CD4-positive, alpha-beta memory T cell (primary cell): ENCODE data around the gene F2RL1. TPM values are rescaled to one million over a fixed set of nuclear protein-coding genes. Genes with fewer than 3 reads are reported as not detected.
A peak's percentile ranks its signal among the peaks of the same experiment; 100 is the strongest.
"Not testable (repeated sequence)": the region's sequence is repeated elsewhere in the genome, so short reads cannot be mapped to it uniquely, and the experiment has no call there.

ENCODE experiments used
- CTCF ChIA-PET: fragments of 350-600 bp; sonication (Branson Sonifier 250); formaldehyde crosslinking; loops from one replicate; lab custom pipeline; 2021; ENCODE audit warnings: inconsistent platforms; ENCODE audit not compliant: partially characterized antibody; lab: Charles Lee
- POLR2A ChIA-PET: fragments of 350-600 bp; sonication (Branson Sonifier 250); formaldehyde crosslinking; loops from one replicate; lab custom pipeline; 2021; ENCODE audit not compliant: partially characterized antibody; lab: Charles Lee
- DNase-seq, 5 donors: peaks; one replicate each; pipeline versions ENCODE4 v3.0.0 to v3.0.0-alpha.2; 2020 to 2022; ENCODE audit warnings: mixed read lengths in 1 of 5
- H3K27ac ChIP-seq: one replicate; pipeline ENCODE4 v1.7.0; 2013; ENCODE audit warnings: low read depth, low read length
- H3K27me3 ChIP-seq: 2 replicates; pipeline ENCODE4 v1.7.0; 2013; ENCODE audit warnings: mild to moderate bottlenecking, low read length, moderate library complexity; ENCODE audit not compliant: insufficient read depth
- H3K36me3 ChIP-seq: 2 replicates; pipeline ENCODE4 v1.7.0; 2013; ENCODE audit warnings: mild to moderate bottlenecking, low read length, moderate library complexity; ENCODE audit not compliant: insufficient read depth
- H3K4me1 ChIP-seq: 2 replicates; pipeline ENCODE4 v1.7.0; 2013; ENCODE audit warnings: mild to moderate bottlenecking, low read length, moderate library complexity; ENCODE audit not compliant: insufficient read depth
- H3K4me3 ChIP-seq, 2 donors: one replicate each; pipeline ENCODE4 v1.7.0; 2013; ENCODE audit warnings: low read length in 2 of 2, mild to moderate bottlenecking in 1 of 2
- H3K9me3 ChIP-seq, 2 donors: one replicate each; pipeline ENCODE4 v1.7.0; 2013; ENCODE audit warnings: low read length in 2 of 2, control low read depth in 1 of 2; ENCODE audit not compliant: control insufficient read depth in 1 of 2
- H3K27ac Mint-ChIP-seq, 7 donors: one replicate each; pipeline ENCODE4 v1.8.0; 2020 to 2021; ENCODE audit warnings: mixed read lengths in 7 of 7, mild to moderate bottlenecking in 6 of 7, inconsistent platforms in 3 of 7, moderate library complexity in 3 of 7
- H3K27me3 Mint-ChIP-seq, 2 donors: one replicate each; pipeline ENCODE4 v1.8.0; 2020 to 2021; ENCODE audit warnings: mixed read lengths in 2 of 2
- H3K36me3 Mint-ChIP-seq, 2 donors: one replicate each; pipeline ENCODE4 v1.8.0; 2020 to 2021; ENCODE audit warnings: mixed read lengths in 2 of 2, inconsistent platforms in 1 of 2, mild to moderate bottlenecking in 1 of 2
- H3K4me1 Mint-ChIP-seq, 4 donors: one replicate each; pipeline ENCODE4 v1.8.0; 2020 to 2021; ENCODE audit warnings: mixed read lengths in 4 of 4, mild to moderate bottlenecking in 1 of 4
- H3K4me3 Mint-ChIP-seq, 8 donors: one replicate each; pipeline ENCODE4 v1.8.0; 2020 to 2021; ENCODE audit warnings: mixed read lengths in 8 of 8, mild to moderate bottlenecking in 7 of 8, moderate library complexity in 6 of 8, inconsistent platforms in 3 of 8
- H3K9me3 Mint-ChIP-seq, 8 donors: one replicate each; pipeline ENCODE4 v1.8.0; 2020 to 2021; ENCODE audit warnings: mixed read lengths in 8 of 8, mild to moderate bottlenecking in 5 of 8, inconsistent platforms in 3 of 8, moderate library complexity in 1 of 8
- intact Hi-C: fragments of 100-400 bp; cut with micrococcal nuclease; formaldehyde crosslinking; loops from one replicate; pipeline ENCODE4 v1.15.1; 2023
- polyA plus RNA-seq, 2 donors: library from polyadenylated mRNA; unstranded; fragments of 300-500 nt; fragmentation: Illumina TruSeq; gene quantifications; one replicate each; pipeline ENCODE4 v1.2.3, GENCODE V29; 2021
- total RNA-seq, 2 experiments: library from RNA; stranded (reverse); gene quantifications; one replicate each; pipeline ENCODE4 v1.2.3, GENCODE V29; 2021

F2RL1 gene
- total and polyA plus RNA-seq, 4 experiments from 2014 or later, result 5.1 to 9.2 (median 6.7) TPM

DNA sequence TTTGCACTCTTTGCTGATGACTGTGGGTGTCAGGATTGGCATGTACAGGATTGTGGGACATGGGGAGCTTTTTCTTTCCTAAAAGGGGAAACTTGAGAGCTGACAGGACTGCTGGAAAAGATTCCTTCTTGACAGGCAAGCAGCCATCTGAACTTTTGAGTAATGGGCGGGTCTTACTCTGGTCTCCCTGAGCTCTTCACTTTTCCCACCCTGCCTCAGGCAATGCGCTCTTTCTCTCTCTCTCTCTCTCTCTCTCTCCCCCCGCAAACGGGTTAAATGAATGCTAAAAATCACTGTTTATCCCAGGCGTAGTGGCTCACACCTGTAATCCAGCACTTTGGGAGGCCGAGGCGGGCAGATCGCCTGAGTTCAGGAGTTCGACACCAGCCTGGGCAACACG is 37.1 kb upstream of the F2RL1 start:
- CTCF ChIA-PET, result interaction anchor here (1.6 kb wide), 1 partner anchor 180 kb away, joined by 4 read pairs; no protein-coding TSS in a partner anchor

DNA sequence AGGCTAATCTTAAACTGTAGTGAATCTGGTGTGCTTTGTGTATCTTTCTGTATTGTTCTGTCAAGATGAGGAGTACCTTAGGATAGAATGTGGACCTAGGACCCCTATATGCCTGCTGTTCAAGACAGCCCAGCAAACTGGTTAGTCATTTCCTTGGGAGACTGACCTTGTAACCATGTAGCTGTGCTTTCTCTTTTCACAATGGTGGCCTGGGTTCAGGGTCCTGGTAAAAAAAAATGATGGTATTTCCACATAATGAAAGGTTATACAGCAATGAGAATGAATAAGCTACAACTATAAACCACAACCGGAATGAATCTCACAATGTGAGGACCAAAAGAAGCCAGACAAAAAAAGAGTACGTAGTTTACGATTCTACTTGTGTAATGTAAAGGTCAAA is 36.4 kb upstream of the F2RL1 start:
- ChIA-PET CTCF (interaction anchor here (1.2 to 4.3 kb wide), 3 partner anchors 8 to 181 kb away, joined by 3 to 18 read pairs (median 4); no protein-coding TSS in a partner anchor), POLR2A (interaction anchor here (1.5 kb wide), 1 partner anchor 50 kb away, joined by 3 read pairs; no protein-coding TSS in a partner anchor)
- H3K4me3 ChIP-seq, result no peak overlapping the region
- no peaks in the 10 kb centered on the region for H3K9me3 Mint-ChIP-seq
- no peaks in the 10 kb centered on the region for H3K9me3 ChIP-seq
- H3K4me3 Mint-ChIP-seq, result no peak overlapping the region
- intact Hi-C loops, result no loop called here
- no peaks in the 10 kb centered on the region for H3K27me3 ChIP-seq
- H3K36me3 Mint-ChIP-seq, result no peaks in the 10 kb centered on the region
- no peaks in the 10 kb centered on the region for H3K4me1 Mint-ChIP-seq
- no peaks in the 10 kb centered on the region for H3K27me3 Mint-ChIP-seq
- H3K27ac ChIP-seq, result no peak overlapping the region
- no peaks in the 10 kb centered on the region for H3K4me1 ChIP-seq
- DNase-seq, result no peak
- H3K27ac Mint-ChIP-seq, result no peak overlapping the region
- H3K36me3 ChIP-seq, result no peaks in the 10 kb centered on the region

More for the DNA sequence above, 37.1 kb upstream of the F2RL1 start:
- no peak for DNase-seq
- Mint-ChIP-seq H3K4me3 (no peak overlapping the region), H3K36me3 (no peaks in the 10 kb centered on the region), H3K27me3 (no peaks in the 10 kb centered on the region), H3K27ac (no peak overlapping the region), H3K4me1 (no peaks in the 10 kb centered on the region), H3K9me3 (no peaks in the 10 kb centered on the region)
- H3K9me3 ChIP-seq, result no peaks in the 10 kb centered on the region
- no peaks in the 10 kb centered on the region for H3K4me1 ChIP-seq
- H3K27ac ChIP-seq, result no peak overlapping the region
- H3K4me3 ChIP-seq, result no peak overlapping the region
- intact Hi-C loops, result no loop called here
- H3K36me3 ChIP-seq, result no peaks in the 10 kb centered on the region
- H3K27me3 ChIP-seq, result no peaks in the 10 kb centered on the region
- POLR2A ChIA-PET, result interaction anchor here (1.5 kb wide), 1 partner anchor 50 kb away, joined by 3 read pairs; no protein-coding TSS in a partner anchor

DNA sequence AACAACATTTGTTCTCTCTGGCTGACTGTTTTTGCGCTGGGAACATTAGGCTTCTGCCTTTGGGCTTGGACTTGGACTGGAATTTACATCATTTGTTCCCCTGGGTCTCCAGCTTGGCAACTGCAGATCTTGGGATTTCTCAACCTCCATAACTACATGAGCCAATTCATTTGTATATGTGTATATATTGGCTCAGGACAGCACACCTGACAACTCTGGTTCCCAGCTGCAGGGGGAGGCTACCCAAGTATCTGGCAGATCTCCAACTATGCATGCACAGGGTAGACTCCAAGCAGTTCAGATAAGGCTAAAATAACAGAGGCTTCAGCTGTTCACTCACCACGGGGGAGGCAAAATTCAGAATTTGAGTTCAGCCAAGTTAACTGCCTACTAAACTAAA is 31.6 kb upstream of the F2RL1 start:
- H3K4me3 Mint-ChIP-seq, result no peak overlapping the region
- Histone ChIP-seq H3K9me3 (no peaks in the 10 kb centered on the region), H3K4me3 (no peak overlapping the region), H3K4me1 (peaks cover 17% of the 10 kb centered on the region), H3K36me3 (no peaks in the 10 kb centered on the region), H3K27me3 (no peaks in the 10 kb centered on the region), H3K27ac (no peak overlapping the region)
- no peaks in the 10 kb centered on the region for H3K27me3 Mint-ChIP-seq
- H3K36me3 Mint-ChIP-seq, result no peaks in the 10 kb centered on the region
- intact Hi-C loops, result no loop called here
- H3K9me3 Mint-ChIP-seq, result peaks cover 0 to 1% (median 0%) of the 10 kb centered on the region in 8 donors
- ChIA-PET CTCF (interaction anchor here (1.1 kb wide), 1 partner anchor 13 kb away, joined by 3 read pairs; no protein-coding TSS in a partner anchor), POLR2A (no interaction called here)
- H3K27ac Mint-ChIP-seq, result no peak overlapping the region
- DNase-seq, result no peak
- H3K4me1 Mint-ChIP-seq, result peaks cover 14 to 23% (median 19%) of the 10 kb centered on the region in 4 donors

DNA sequence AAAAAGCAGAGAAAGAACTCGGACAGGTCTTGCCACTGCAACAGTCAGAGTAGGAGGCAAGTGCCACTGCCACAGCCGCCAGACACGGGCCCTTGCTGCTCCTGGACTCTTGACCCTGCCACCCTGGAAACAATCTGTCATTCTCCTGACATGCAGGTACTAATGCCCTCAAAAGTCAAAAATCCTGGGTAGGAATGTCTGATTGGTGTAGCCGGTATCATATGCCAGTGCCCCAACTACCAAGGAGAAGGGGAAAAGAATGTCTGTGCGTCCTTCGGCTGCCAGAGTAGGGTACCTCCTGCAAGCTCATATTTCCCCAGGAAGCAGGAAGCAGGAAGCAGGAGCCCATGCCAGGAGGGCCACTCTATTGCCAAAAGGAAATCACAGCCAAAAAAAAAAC is 30.5 kb upstream of the F2RL1 start:
- intact Hi-C loops, result no loop called here
- no peak overlapping the region for H3K4me3 Mint-ChIP-seq
- Histone ChIP-seq H3K4me3 (no peak overlapping the region), H3K27ac (no peak overlapping the region), H3K4me1 (peaks cover 17% of the 10 kb centered on the region), H3K36me3 (no peaks in the 10 kb centered on the region), H3K9me3 (no peaks in the 10 kb centered on the region), H3K27me3 (no peaks in the 10 kb centered on the region)
- peaks cover 14 to 23% (median 19%) of the 10 kb centered on the region in 4 donors for H3K4me1 Mint-ChIP-seq
- peak overlapping the region in 1 of 7 donors; percentile 30 for H3K27ac Mint-ChIP-seq
- POLR2A ChIA-PET, result no interaction called here
- DNase-seq, result no peak
- CTCF ChIA-PET, result interaction anchor here (1.1 kb wide), 1 partner anchor 14 kb away, joined by 3 read pairs; no protein-coding TSS in a partner anchor
- no peaks in the 10 kb centered on the region for H3K27me3 Mint-ChIP-seq
- peaks cover 0 to 1% (median 0%) of the 10 kb centered on the region in 8 donors for H3K9me3 Mint-ChIP-seq
- no peaks in the 10 kb centered on the region for H3K36me3 Mint-ChIP-seq

DNA sequence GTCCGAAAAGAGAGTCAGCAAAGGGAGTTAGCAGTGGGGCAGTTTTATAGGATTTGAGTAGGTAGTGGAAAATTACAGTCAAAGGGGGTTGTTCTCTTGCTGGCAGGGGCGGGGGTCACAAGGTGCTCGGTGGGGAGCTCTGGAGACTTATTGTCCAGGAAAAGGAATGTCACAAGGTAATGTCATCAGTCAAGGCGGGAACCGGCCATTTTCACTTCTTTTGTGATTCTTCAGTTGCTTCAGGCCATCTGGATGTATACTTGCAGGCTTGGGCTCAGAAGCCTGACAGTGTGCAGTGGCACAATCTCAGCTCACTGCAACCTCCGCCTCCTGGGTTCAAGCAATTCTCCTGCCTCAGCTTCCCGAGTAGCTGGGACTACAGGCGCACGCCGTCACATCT is 29.6 kb upstream of the F2RL1 start:
- H3K27ac ChIP-seq, intact Hi-C loops, POLR2A ChIA-PET, H3K27me3 ChIP-seq, H3K4me3 Mint-ChIP-seq, H3K9me3 Mint-ChIP-seq, DNase-seq, H3K36me3 Mint-ChIP-seq, H3K9me3 ChIP-seq, H3K4me3 ChIP-seq, H3K36me3 ChIP-seq, H3K27me3 Mint-ChIP-seq: not testable (repeated sequence)
- CTCF ChIA-PET, result interaction anchor here (1.2 to 3.2 kb wide), 2 partner anchors 15 to 29 kb away, joined by 3 to 18 read pairs; no protein-coding TSS in a partner anchor
- peak overlapping the region in 1 of 7 donors; percentile 16 for H3K27ac Mint-ChIP-seq
- H3K4me1 ChIP-seq, result peaks cover 17% of the 10 kb centered on the region
- peaks cover 14 to 23% (median 19%) of the 10 kb centered on the region in 4 donors for H3K4me1 Mint-ChIP-seq

DNA sequence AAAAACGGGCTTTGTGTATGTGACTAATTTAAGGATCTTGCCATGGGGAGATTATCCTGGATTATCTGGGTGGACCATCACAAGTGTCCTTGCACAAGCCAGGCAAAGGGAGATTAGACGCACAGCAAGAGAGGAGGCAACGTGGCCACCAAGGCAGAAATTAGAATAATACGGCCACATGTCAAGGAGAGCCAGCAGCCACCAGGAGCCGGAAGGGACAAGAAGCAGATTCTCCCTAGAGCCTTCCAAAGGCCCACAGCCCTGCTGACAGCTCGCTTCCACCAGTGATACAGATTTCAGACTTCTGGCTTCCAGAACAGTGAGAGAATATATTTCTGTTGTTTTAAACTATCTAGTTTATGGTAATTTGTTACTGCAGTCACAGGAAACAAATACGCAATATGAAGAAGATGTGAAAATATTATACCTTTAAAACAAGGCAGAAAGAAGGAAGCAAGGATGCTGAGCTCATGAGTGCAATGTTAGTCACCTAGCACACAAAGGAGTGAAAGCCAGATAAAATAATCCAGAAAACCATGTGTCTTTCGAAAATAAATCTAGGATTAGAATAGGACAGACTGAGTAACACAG is 28.7 kb upstream of the F2RL1 start:
- Histone ChIP-seq H3K4me1 (peaks cover 17% of the 10 kb centered on the region), H3K36me3 (no peaks in the 10 kb centered on the region), H3K9me3 (no peaks in the 10 kb centered on the region), H3K4me3 (no peak overlapping the region), H3K27me3 (no peaks in the 10 kb centered on the region), H3K27ac (no peak overlapping the region)
- H3K9me3 Mint-ChIP-seq, result peaks cover 0 to 1% (median 0%) of the 10 kb centered on the region in 8 donors
- POLR2A ChIA-PET, result interaction anchor here (1.5 kb wide), 1 partner anchor 60 kb away, joined by 4 read pairs; the partner anchor contains the start of gene S100Z
- CTCF ChIA-PET, result interaction anchor here (0.6 to 3.2 kb wide), 4 partner anchors 16 to 1973 kb away, joined by 3 to 18 read pairs (median 4); no protein-coding TSS in a partner anchor
- H3K36me3 Mint-ChIP-seq, result no peaks in the 10 kb centered on the region
- H3K27me3 Mint-ChIP-seq, result no peaks in the 10 kb centered on the region
- intact Hi-C loops, result no loop called here
- peak overlapping the region in 5 of 7 donors; percentile 9 to 80 (median 63) for H3K27ac Mint-ChIP-seq
- DNase-seq, result no peak
- no peak overlapping the region for H3K4me3 Mint-ChIP-seq
- H3K4me1 Mint-ChIP-seq, result peaks cover 14 to 23% (median 19%) of the 10 kb centered on the region in 4 donors

DNA sequence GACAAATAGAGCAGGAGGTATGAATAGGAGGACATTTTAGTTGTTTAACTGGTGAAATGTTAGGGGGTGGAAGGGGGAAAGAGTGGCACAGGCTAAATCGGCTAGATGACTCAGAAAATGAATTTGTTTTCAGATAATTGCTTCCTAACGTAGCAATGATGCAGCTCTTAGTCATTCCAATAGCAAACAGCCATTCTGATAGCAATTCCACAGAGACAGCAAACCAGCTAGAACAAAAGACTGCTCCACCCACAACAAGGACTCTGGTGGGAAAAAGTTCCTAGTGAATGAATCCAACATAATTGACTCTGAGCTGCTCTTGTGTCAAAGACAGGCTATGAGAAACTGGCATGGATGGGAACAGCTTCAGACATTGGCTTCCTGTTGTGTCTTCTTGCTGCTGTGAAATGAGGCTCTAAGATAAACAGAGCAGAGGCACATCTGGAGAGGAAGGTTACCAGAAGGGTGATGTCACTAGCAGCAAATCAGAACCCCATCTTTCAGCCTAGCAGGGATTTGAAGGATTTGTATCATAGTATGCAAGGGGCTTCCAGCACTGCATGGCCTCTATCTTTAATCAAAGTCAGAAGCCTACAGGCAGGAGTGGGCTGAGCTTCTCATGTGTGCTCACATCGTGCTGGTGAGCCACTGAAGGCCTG is 28.1 kb upstream of the F2RL1 start:
- H3K9me3 Mint-ChIP-seq, result peaks cover 0 to 1% (median 0%) of the 10 kb centered on the region in 8 donors
- Histone ChIP-seq H3K4me1 (peaks cover 17% of the 10 kb centered on the region), H3K36me3 (no peaks in the 10 kb centered on the region), H3K9me3 (no peaks in the 10 kb centered on the region), H3K27ac (no peak overlapping the region), H3K4me3 (no peak overlapping the region), H3K27me3 (no peaks in the 10 kb centered on the region)
- ChIA-PET POLR2A (interaction anchor here (0.7 to 1.5 kb wide), 2 partner anchors 16 to 59 kb away, joined by 3 to 4 read pairs; partner anchors contain the start of gene S100Z), CTCF (interaction anchor here (0.6 to 3.2 kb wide), 3 partner anchors 16 to 1974 kb away, joined by 3 to 18 read pairs (median 4); no protein-coding TSS in a partner anchor)
- peak in 4 of 5 donors; percentile 6 to 43 (median 12) for DNase-seq
- no peaks in the 10 kb centered on the region for H3K36me3 Mint-ChIP-seq
- intact Hi-C loops, result no loop called here
- peaks cover 14 to 23% (median 19%) of the 10 kb centered on the region in 4 donors for H3K4me1 Mint-ChIP-seq
- no peaks in the 10 kb centered on the region for H3K27me3 Mint-ChIP-seq
- H3K4me3 Mint-ChIP-seq, result peak overlapping the region in 1 of 8 donors; percentile 13
- peak overlapping the region; percentile 9 to 80 (median 63) for H3K27ac Mint-ChIP-seq
